Measurements from ENCODE around the gene CFAP65.

CFAP65 gene

DNA sequence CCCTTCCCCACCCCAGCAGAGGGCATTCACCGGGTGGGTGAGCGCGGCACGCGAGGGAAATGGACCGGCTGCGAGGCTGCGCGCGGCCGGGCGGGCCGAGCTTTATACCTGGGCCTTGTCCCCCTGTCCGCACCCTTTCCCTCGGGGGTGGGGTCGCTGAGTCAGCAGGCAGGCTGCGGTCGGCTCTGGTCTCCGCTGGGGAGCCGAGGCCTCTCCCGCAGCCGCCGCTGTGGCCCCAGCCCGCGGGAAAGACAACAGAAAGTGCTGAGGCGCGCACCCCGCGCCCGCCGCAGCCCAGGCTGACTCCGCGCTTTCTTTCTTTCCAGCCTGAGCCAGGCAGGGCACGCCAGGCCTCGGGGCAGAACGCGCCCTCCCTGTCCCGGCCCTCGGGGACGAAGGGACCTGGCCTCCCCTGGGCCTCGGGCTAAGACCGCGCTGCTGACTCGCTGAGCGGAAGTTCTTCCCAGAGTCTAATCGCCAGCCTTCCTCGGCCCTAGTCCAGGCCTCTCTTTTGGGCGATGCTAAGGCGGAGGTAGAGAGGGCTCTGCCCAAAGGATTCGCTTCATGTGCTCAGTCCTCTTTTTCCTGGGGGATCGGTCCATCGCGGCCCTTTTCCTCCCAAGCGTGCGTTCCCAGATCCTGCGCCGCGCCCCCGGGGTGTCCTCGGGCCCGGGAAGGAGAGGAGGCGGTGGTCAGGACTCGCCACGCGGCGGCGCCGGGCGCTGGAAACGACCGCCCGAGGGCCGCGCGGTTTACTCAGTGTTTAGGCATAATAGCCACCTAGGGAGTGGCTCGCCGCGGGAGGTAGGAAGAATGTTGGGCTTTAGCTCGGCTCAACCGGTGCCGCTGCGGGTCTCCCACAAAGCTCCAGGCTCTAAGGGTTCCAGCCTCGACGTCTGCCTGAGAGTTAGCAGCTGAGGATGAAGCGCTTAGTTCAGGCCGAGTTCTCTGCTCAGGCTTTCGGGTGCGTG lies 47.7 kb downstream of the CFAP65 start, which contains the start of gene CRYBA2:
TSS of gene CRYBA2 (minus strand) at position 78 of the 971 bp plus-strand sequence. CDS start 246 bp downstream, outside the sequence.
- DNase-seq (ENCODE audit: low spot score): no peak

GRCh38 chr2:218992703-218993344 lies 48.5 kb downstream of the CFAP65 start:
- DNase-seq (ENCODE audit: low spot score): no peak

GRCh38 chr2:218992196-218992595 lies 49.1 kb downstream of the CFAP65 start:
- no peak for DNase-seq (ENCODE audit: low spot score)

- DNase-seq (ENCODE audit: low spot score): peak; percentile 49
These were observed 49.6 kb downstream of the CFAP65 start for GRCh38 chr2:218991674-218992168.

DNA sequence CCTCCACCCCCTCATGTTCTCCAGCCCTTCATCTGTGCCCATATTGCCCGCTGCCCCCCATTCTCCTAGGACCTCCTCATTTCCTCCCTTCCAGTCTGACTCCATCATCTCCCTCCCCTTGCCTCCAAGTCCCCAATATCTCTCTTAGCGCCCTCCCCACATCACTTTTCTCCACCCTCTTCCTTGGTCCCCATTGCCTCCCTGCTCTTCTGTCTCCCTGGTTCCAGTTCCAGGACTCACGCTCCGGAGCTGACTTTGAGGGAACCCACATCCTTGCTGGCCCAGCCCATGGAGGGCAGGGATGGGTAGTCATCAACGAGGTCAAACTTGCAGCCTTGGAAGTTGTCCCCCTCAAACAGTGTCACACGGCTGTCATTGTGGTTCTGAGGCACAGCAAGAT lies 50.7 kb downstream of the CFAP65 start:
- no peak for DNase-seq (ENCODE audit: low spot score)

DNA sequence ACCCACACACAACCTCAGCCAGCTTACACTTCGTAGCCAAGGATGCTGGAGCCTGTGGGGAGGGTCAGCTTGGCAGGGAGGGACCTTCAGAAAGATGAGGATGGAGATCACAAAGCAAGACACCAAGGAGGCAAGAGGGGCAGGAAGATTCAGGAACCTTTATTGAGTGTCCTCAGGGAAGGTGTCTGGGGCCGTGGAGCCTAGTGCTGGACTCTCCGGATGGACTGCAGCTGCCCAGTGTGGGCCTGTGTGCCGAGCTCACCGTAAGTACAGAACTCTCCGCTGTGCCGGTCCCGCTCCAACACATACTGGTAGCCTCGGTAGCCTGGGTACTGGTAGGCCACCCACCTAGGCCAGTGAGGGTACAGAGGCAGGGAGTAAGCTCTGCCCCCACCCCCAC lies 51.3 kb downstream of the CFAP65 start:
- no peak for DNase-seq (ENCODE audit: low spot score)

GRCh38 chr2:218988650-218989049 lies 52.7 kb downstream of the CFAP65 start:
- DNase-seq (ENCODE audit: low spot score): no peak

GRCh38 chr2:218988164-218988563 lies 53.2 kb downstream of the CFAP65 start:
- DNase-seq (ENCODE audit: low spot score): no peak

- no peak for DNase-seq (ENCODE audit: low spot score)
These were observed 55.1 kb downstream of the CFAP65 start for GRCh38 chr2:218986148-218986761.

- peak; percentile 77 for DNase-seq (ENCODE audit: low spot score)
These were observed 55.8 kb downstream of the CFAP65 start for GRCh38 chr2:218985325-218986091.

- no peak for DNase-seq (ENCODE audit: low spot score)
These were observed 56.3 kb downstream of the CFAP65 start, which contains the start of gene FEV for GRCh38 chr2:218985021-218985324. Gene FEV, minus strand, starts transcription at chr2:218985184. Its CDS starts 109 bp downstream, at chr2:218985075.

DNA sequence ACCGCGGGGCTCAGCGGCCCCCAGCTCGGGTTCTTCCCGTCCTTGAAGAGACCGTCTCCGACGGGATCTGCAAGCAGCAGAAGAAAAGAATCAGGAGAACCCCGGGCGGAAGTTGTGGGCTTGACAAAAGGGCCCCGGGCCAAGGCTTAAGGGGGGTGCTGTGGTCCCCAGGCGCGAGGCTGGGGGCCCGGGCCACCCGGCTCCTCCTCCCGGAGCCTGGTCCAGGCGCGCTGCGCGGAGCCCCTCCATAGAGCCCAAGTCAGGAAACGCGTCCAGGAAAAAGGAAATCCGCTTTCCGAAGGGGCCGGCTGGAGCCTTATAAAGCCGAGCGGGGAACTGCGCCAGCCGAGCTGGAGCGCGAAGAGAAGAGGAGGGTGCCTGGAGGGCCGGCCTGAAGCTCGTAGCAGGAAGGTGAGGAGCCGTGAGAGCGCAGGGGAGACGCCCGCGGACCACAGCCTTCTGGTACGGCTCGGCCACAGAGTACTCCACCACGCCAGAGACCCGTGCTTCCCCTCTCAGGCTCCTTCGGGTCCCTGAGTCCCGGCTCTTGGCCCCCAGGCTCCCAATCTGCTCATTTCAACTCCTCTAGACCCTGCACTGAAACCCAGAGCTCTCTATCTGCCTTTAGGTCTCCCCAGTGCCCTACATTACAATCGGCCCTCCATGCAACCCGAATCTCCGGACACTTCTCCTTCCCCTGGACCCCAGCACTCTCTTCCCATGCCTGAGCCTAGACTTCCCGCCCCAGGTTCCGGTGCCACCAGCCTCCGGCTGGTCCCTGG lies 56.9 kb downstream of the CFAP65 start:
- peak; percentile 62 for DNase-seq (ENCODE audit: low spot score)

DNA sequence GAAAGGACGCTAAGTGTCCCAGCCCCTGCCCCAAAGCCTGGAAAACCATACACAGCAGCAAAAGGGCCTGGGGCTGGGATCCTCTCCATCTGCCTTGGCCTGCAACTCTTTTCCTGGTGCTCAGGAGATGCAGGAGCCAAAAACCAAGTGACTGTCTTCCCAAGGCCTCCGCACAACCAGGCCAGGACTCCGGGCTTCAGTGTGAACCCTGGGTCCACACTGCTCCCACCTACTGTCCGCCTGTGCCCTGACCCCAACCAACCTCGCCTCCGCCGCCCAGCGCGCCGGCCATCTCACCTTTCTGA lies 57.4 kb downstream of the CFAP65 start:
- DNase-seq (ENCODE audit: low spot score): no peak

DNA sequence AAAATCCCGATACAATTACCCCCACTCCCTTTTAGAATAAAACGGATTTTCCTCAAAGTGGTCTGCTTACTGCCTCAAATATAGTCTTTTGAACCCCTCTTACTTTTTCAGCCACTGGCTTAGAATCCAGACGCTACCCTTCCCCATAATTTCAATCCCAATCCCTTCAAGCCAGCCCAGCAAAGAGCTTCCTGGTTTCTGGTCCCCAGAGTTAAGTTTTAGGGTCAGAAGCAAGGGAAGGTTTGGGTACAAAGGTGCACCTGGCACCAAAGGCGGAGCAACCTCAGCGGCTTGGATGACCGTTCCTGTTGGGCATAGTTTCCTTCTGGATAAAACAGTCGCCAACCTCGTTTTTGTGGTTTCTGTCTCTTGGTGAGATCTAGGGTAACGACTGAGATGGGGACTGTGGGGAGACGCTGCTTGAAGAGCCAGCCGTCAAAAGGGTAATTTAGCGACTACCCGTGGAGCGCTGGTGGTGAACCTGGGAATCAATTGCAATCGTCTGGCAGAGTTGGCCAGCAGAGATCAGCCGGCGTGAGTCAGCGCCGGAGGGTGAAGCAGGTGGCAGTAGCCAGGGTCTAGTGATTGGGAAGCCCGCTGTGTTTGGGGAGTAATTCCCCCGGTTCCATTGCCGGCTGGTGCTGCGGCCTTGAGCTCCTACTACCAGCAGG lies 57.9 kb downstream of the CFAP65 start:
- peak; percentile 37 for DNase-seq (ENCODE audit: low spot score)

DNA sequence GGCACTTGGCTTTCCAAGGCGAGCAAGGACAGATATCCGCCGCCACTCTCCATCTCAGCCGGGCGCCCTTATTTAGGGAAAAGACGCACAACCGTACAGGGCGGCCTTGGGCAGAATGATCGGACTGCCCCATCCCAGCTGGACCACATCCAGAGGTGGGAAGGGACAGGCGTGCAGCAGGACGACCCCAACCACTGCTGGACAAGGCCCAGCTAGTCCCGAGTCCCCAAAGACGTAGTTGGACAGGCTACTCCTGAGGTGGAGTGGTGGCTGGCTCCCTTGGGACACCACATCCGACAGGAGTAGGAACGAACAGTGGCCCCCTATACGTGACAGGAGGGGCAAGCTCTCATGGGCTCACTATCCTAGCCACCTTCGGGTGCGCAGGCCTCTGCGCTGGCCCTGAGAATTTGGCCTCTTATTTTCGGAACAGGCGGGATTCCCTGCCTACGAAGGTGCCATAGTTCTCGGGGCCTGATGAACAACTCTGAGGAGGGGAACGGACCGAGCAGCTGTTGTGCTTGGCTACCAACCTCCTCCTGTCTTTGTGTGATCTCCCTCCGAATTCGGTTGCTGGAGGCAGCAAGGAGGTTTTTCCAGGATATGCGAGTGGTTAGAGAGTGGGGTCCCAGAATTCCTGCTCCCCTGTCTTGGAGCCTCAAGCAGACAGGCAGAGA lies 58.6 kb downstream of the CFAP65 start:
- DNase-seq (ENCODE audit: low spot score): no peak

DNA sequence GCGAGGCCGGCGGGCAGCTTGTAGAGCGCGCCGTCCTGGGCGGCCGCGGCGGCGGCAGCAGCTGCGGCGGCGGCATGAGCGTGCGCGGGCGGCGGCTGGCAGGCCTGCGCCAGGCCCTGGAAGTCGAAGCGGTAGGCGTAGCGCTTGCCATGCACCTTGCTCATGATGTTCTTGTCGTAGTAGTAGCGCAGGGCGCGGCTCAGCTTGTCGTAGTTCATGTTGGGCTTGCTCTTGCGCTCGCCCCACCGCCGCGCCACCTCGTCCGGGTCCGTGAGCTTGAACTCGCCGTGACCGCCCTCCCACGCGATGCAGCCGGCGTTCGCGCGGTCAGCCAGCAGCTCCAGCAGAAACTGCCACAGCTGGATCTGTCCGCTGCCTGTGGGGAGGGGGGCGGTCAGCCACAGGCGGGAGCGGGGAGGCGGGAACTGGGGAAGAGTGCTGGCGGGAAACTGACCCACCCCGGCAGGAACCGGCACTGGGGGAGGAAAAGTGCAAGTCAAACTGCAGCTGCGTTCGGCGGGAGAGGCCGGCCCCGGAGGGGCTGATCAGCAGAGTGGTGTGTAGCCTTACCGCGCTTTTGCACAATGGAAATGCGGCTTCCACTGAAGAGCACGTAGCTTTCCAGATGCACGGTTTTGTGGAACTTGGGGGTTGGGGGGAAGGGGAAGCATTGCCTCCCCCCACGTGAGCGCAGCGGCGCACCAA lies 59.3 kb downstream of the CFAP65 start:
- DNase-seq (ENCODE audit: low spot score): no peak

DNA sequence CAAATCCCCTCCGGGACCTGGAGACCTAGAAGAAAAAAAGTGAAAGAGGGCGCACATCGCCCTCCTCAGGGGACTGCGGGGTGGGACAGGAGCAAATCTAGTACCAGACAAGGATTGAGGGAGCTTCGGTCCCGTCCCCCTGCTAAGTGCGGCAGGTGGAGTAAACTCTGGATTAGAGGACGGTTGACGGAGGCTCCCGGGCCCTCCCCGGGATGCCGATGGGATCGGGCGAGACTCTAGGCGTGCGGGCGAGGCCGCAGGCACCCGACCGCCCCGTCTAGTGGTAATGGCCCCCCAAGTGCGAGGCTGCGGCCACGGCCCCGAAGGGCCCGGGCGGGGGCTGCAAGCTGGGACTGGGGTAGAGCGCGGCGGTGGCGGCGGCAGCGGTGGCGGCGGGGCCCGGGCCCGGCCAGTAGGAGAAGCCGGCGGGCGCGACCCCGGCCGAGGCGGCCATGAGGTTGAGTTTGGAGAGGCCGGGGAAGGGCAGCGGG lies 59.9 kb downstream of the CFAP65 start:
- DNase-seq (ENCODE audit: low spot score): no peak

DNA sequence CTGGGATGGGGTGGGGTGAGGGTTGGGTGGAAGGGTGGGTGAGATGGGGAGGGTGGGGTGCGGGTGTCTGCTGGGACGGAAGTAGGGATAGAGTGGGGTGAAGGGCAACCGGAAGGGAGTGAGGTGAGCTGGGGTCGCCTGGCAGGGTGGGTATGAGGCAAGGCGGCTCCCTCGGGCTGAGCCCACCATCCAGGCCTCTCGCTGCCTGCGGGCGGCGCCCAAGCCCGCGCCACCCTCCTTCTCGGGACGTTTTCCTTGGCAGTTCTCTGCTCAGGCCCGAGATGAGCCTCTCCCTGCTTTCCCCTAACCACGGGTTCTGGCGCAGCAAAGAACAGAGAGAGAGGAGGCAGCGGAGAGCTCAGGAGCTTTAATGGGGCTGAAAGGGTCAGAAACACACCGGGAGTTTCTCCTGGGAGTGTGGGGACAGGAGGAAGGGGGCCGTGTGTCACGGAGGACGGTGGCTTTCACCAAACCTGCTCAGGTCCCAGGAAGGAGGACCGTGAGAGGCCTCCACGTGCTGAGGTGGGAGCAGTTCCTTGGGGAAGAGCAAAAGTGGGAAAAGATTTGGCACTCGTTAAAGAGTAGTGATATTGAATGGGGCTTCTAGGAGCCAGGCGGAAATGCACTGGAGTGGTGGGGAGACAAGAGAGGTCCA lies 60.5 kb downstream of the CFAP65 start:
- no peak for DNase-seq (ENCODE audit: low spot score)
